Stimulated activated CD8-positive, alpha-beta memory T cell treated with anti-CD3 and anti-CD28 coated beads, Interleukin-7, amount 100 ng/mL, for 4 hours (primary cell): ENCODE measurements around the gene FAM98A.

ENCODE experiments used
- DNase-seq, 2 donors: peaks; one replicate each; pipeline ENCODE4 v3.0.0-alpha.2; 2020; ENCODE audit warnings: low read depth in 2 of 2

Gene FAM98A

GRCh38 chr2:33597026-33597425 is 2.1 kb downstream of the FAM98A start:
- DNase-seq, result no peak

DNA sequence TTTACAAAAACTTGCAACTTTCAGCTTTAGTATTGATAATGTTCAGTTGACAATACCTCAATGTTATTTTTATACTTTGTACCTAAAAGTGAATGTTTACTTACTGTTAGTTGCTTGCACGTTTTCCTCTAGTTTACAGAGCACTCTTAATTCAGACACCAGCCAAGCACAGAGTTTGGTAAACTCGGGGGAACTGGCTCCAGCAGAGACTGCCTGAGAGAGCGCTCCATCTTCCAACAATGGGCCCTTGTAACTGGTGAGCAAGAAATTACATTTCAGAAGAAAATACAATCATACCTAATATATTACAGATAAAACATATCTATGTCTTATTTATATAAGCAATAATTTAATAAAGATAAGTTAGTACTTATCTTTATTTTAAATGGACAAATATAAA is 3.7 kb downstream of the FAM98A start:
- DNase-seq, result no peak

DNA sequence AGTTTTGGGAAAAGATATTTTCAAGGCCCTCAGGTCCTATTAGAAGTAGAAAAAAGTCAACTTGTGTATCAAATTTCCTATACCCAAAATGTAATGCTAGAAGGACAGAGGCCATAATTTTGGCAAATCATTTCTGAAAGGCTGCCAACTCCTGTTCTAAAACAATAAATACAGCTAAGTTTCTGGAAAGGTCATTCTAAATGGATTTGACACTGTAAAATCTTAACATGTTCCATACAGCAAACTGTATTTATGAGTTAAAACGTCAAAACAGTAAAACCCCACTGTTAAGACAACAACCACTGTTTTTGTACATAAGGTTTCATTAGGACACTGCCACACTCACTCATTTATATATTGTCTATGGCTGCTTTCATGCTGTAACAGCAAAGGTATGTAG is 9.7 kb downstream of the FAM98A start:
- no peak for DNase-seq

DNA sequence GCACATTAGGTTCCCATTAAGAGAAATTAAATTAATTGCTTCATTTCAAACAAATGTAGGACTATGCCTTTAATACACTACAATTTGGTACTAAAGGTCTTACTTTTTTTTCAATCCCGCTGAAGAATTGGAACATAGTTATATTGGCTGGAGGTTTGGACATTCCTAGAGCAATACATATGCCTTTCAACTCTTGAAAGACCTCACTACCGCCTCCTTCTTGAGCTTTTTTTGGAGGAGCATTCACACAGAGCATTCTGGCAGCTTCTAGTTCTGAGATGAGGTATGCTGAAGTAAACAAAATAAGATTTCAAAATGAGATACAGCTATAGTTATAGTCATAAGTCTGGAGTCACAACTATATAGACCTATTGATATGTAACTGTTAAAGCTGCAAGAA is 10.9 kb downstream of the FAM98A start:
- no peak for DNase-seq

GRCh38 chr2:33586766-33587165 is 12.3 kb downstream of the FAM98A start:
- no peak for DNase-seq

- no peak for DNase-seq
Observed at GRCh38 chr2:33583194-33583938, 15.7 kb downstream of the FAM98A start.

GRCh38 chr2:33581872-33582271 is 17.2 kb downstream of the FAM98A start:
- no peak for DNase-seq

DNA sequence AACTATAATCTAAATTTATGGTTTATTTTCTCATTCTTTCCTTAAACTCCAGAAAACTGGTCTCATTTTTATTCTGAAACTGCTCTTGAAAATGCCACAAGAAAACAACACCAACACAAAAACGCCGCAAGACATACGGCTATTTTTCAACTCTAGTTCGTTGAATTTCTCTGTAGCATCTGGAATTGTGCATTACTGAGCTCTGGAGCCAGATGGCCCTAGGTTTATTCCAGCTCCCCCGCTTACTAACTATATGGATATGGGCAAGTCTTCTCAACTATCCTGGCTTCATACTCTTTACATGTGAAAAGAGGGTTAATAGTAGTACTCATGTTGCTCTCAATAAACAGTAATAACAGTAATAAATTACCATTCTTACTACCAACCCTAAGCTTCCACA is 19.9 kb downstream of the FAM98A start:
- DNase-seq, result no peak

- DNase-seq, result no peak
Observed at GRCh38 chr2:33577668-33578067, 21.4 kb downstream of the FAM98A start.

- no peak for DNase-seq
Observed at GRCh38 chr2:33577084-33577483, 22.0 kb downstream of the FAM98A start.

- DNase-seq, result no peak
Observed at GRCh38 chr2:33573657-33574056, 25.4 kb downstream of the FAM98A start.

- no peak for DNase-seq
Observed at GRCh38 chr2:33570681-33571080, 28.4 kb downstream of the FAM98A start.

- DNase-seq, result no peak
Observed at GRCh38 chr2:33561872-33562271, 37.2 kb downstream of the FAM98A start.

DNA sequence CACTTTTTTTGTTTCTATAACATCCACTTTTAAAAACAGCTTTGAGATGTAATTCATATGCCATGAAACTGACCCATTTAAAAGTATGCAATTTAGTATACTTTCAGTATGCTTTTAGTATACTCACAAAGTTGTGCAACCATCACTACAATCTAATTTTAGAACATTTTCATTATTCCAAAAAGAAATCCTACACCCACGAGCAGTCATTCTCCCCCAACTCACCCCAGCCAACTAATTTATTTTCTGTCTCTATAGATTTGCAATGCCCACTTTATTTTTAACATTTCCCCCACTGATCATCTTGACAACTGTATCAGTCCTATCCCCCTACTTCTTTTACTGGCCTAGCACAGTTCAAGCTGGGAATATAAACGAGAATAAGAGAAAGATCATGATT is 39.1 kb downstream of the FAM98A start:
- DNase-seq, result no peak

DNA sequence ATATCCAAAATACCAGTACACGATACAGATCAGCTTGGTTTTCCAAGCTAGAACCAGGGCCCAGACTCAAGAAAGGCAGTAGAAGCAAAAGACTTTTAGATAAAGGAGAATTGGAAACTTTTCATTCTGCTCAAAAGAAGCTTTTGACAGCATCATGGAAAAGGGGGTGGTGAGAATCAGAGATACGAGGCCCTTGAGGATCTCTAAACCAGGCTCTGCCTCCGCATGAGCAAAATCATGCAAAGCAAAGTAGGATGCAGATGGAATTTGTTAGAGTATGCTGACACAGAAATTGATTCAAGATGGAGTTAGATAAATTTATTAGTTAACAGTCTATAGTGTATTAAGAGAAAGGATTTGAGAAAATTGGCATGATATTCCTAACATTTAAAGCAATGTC is 39.8 kb downstream of the FAM98A start:
- no peak for DNase-seq

- no peak for DNase-seq
Observed at GRCh38 chr2:33555681-33556080, 43.4 kb downstream of the FAM98A start.

DNA sequence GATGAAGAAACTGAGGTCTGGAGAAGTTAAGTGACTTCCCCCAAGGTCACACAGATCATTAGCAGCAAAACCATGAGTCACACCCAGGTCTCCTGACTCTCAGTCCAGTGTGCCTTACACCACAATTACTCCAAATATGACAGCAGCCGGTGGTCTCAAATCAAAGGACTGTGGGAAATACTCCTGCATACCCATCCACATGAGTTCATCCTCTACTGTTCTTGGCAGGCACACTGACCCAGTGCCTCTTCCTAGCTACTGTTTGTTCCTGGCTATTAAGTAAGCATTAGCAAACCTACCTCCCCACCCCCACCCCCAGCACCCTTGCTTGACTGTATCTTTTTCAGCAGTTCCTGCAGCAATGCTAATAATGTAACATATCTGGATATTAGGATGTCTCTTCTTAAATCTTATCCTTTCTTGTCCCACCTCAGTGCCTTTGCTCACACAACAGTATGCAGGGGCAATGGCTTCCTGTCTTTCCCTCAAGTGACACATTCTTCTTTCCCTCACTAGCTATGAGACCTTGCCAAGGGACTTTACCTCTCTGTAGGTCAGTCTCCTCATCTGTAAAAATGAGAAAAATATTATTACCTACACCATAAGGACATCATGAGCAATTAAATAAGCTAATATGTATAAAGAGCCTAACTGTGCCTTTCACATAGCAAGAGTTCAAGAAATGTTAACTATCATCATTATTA is 46.2 kb downstream of the FAM98A start:
- no peak for DNase-seq

DNA sequence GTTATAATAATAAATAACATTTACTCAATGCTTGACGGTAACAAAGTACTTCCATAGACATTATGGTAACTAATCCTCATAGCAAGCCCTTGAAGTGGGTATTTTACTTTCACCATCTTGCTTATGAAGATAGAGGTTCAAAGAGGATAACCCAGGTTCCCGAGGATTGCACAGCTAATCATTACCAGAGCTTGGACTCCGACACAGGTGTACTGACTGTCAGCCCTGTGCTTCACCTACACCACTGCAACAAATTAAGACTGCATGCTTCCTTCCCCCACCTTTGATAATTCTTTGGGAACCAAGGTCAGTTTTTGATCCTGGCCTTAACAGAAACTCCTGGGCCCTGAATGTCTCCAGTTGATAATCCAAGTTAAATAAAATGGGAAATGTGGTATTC is 48.9 kb downstream of the FAM98A start:
- DNase-seq, result no peak

DNA sequence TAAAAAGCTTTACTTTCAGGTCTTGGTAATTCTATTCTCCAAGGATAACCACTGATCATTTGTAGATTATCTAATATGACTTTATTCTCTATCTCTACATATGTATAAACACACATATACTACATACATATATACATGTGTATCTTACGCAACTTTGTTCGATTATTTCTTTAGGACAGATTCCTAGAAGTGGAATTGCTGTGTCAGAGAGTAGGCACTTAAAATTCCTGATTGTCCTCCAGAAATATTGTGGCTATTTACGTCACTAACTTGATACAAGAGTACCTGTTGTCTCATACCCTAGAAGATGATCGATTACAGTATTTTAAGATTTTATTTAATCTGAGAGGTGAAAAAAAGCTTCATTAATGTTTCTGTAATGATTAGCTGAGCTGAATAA is 57.9 kb downstream of the FAM98A start:
- DNase-seq, result no peak

GRCh38 chr2:33535421-33535820 is 63.7 kb downstream of the FAM98A start:
- no peak for DNase-seq
